ENCODE results near the gene FAM171A2.
"Not testable (repeated sequence)": the region's sequence is repeated elsewhere in the genome, so short reads cannot be mapped to it uniquely, and the experiment has no call there.

Gene FAM171A2

DNA sequence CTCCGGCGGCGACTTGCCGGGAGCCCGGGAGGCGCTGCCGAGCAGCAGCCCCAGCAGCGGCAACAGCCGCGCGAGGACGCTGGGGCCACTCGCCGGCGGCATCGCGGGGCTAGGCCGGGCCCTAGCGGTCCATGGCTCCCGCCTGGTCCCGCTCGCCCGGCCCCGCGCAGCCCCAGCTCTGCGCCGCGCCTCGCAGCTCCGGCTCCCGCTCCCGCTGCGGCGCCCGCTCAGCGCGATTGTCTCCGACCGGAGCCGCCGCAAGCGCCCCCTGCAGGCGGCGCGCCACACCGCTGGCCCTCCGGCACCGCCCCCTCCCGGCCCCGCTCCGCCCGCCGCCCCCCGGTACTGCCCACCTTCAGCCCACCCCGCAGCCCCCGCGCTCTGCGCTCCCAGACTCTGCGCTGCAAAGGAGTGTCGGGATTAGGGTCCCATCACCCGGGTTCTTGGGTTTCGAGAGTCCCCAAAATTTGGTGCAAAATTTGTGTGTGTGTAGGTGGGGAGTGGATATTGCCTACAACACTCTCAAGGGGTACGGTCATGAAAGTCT is at the start of gene FAM171A2:
FAM171A2 (minus strand) TSS at position 241 of the 547 bp plus-strand sequence; CDS start at position 102, 139 bp downstream.
- DNase-seq, result peak; percentile 35

DNA sequence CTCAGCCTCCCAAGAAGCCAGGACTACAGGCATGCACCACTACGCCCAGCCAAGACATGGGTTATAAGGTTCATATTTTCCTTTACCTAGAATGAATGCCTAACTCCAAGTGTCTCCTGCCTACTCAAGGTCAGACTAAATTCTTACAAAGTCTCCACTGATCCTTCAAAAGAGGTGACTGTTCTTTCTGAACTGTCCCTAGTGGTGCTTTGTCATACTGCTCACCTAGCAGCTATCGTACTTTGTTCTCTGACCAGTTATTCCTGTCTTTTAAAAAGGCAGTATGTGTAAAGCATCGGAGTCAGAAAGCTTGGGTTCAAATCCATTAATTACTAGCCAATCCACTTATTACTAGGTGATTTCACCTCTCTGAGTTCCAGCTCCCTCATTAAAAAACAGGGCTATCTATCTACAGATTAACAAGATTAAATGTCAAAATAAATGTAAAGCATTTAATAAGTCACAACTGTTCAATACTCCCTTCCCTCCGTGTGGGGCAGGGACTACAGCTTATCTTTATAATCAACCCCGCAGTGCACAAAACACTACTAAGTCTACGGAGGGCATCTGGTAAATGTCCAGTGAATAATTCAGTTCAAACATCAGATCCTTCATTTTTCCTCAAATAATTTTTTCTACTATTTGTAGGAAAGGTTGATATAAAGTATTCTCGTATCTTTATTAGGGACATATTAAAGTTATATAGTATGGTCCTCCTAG is 45.8 kb upstream of the FAM171A2 start:
- DNase-seq, result no peak

DNA sequence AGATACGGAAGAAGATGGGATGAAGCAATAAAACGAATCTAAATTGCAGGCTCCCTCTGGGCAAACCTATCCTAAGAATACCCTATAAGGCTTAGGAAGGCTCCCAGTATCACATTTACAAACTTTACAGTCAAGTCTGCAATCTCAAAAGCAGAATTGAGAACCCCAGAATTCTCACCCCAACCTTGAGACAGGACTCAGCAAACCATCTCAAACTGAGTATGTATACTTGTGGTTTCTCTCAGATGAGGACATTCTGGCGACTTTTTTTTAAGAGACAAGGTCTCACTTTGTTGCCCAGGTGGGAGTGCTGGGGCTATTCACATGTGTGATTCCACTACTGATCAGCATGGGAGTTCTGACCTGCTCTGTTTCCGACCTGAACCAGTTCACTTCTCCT is 45.1 kb upstream of the FAM171A2 start:
- DNase-seq, result no peak

DNA sequence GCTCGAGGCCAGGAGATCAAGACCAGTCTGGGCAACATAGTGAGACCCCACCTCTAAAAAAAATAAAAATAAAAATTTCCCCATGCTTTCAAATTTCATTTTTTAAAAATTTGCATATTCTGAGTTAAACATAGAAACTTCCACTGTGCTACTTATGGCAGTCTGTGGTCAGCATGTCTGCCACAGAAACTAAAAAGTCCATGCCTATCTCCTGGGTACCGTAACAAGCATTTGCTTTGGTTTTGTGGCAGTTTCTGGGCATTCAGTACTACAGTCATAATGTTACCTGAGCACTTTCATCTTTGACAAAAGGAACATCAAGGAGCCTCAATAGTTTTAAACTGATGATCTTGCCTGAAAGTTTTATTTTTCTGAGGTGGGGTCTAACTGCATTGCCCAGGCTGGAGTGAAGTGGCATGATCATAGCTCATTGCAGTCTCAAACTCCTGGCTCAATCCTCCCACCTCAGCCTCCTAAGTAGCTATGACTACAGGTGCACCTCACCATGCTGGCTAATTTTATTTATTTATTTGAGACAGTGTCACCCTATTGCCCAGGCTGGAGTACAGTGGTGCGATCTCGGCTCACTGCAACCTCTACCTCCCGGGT is 39.0 kb upstream of the FAM171A2 start:
- DNase-seq, result no peak

DNA sequence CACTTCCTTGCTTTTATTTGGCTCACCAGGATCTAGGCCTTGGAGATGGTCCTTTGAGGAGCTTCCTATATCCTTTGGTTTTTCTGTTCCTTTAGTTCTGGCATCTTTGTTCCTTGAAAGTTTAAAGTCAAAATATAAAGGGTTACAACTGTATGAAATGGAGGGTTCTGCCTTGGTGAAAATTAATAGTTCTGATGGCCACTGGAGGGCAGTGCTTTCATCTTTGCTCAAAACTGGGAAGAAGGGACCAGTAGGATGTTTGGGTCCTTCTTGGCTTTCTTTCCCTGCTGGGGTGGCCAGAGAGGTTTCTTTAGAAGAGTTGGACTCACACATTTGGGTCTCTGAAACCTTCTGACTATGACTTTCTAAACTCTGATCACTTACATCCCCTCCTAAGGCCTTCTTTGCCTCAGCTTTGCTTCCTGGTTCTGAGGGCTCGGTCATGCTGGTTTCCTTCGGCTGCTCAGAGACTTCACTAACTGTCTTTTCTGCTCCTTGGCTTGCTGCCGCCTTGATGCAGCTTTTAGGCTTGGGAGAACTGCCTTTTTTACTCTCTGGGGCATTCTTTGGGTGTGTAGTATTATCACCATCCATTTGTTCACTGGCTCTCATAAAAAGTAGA is 36.7 kb upstream of the FAM171A2 start:
- peak; percentile 8 for DNase-seq

DNA sequence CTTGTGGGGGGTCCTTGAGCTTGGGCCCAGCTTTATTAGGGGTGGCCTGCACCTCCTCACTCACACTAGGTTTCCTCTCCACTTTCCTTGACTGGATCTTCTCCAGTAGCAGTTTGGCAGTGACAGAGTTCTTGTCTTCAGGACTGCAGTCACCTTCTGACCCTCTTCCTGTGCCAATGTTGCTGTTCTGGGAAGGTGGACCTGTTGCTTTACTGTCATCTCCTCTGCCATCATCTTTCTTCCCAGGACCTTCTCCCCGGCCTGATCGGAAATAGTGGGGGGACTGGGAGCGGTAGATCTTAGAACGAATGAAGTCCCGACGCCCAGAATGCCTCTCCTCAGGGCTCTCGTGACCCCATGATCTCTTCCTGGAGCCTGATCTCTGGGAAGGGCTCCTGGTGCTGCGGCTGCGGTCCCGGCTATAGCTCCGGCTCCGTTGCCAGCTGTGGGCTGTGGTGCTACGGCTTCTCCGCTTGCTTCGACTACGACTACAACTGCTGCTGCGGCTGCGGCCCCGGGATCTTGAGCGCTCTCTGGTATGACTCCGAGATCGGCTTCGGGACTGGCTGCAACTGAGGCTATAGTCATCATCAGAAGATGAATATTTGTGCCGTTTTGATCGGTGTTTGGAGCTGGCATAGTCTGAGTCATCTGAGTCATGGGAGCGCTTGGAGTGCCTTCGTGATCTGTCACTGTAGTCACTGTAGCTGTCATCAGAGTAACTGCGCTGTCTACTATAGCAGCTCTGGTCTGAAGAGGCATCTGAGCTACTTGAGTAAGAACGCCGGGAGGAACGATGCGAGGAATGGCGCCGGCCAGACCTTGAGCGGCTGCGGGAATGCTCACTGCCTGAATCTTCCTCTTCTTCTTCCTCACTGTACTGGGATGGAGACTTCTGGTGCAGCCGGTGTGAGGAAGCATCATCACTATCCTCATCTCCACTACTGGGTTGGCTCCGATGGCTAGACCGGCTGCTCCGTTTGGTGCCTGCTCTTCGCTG is 35.3 kb upstream of the FAM171A2 start:
- DNase-seq, result no peak

DNA sequence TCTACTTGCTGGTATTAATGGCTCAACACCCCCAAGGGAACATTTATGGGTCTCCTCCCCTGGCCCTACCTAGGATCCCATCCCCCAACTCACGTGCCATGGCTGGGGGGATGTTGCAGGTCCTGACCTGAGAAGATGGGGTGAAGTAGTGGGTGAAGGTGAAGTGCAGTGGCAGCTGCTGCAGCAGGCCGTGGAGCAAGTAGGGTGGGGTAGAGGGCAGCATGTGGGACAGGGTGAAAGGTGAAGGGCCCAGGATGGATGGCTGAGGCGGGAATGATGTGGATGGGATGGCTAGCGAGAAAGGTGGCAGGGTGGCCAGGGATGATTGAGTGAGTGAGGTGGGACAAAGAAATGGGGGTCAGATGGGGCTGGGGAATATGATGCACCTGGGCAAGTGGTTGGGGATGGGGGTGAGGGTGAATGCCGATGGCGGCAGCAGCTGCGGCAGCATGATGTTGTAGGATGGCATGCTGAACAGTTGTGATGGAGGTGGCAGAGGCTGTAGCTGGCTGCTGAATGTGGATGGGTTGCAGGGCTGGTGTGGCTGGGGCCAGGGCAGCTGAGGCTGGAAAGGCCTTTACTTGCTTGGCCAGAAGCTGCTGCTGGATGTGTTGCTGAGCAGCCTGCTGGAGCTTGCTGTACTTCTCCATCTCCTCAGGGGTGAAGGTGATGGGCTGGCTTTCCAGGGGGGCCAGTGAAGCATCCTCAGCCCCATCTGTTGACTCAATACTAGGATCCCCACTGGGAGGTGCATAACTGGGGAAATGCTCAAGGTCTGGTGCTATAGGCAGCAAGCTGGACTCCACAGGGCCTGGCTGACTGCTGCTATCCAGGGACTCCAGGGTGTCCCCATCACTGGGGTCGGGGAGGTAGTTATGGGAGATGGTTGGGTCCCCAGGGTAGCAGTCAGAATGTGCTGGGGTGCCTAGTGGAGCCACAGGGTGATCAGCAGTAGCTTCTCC is 34.1 kb upstream of the FAM171A2 start:
- DNase-seq, result no peak

DNA sequence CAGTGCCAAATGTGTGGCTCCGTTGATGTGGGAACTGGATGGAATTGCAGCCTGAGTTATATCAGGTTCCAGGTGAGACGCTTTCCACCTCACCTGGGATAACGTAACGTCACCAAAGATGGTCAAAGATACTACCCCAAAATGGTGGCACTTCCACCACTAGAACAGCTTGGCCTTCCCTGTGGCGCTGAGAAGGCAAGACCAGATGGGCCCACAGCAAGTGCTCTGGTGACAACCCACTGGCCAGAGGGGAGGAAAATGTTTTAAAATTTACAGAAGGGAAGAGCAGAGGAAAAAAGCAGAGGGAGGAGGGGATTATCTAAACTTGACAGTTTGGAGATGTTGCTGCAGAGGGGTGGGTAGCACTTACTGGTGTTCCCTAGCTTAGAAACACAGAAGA is 33.3 kb upstream of the FAM171A2 start:
- DNase-seq, result no peak

DNA sequence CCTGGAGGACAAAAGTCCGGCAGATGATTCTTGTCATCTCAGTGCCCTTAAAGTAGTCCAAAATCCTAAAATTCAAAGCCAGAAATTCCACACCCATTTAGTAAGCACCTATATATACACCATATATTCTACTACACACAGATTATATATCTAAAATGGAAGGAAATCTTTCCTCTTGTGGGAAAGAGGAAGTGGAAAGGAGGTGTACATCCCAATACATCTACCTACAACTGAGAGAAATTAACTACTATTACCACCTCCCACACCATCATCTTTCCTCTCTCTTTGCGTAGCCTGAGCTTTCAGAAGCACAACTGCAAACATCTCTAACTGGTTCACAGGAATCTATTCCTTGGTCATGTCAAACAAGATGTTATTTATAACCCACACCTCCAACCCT is 31.2 kb upstream of the FAM171A2 start:
- no peak for DNase-seq

DNA sequence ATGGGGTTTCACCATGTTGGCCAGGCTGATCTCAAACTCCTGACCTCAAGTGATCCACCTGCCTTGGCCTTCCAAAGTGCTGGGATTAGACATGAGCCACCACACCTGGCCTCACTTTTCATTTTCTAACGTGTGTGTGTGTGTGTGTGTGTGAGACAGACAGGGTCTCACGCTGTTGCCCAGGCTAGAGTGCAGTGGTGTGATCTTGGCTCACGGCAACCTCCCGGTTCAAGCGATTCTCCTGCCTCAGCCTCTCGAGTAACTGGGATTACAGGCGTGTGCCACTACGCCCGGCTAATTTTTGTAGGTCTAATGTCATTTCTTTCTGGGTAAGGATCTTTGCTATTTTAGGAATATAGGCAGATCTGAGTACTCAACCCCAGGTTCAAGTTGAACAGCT is 30.5 kb upstream of the FAM171A2 start:
- DNase-seq, result not testable (repeated sequence)

DNA sequence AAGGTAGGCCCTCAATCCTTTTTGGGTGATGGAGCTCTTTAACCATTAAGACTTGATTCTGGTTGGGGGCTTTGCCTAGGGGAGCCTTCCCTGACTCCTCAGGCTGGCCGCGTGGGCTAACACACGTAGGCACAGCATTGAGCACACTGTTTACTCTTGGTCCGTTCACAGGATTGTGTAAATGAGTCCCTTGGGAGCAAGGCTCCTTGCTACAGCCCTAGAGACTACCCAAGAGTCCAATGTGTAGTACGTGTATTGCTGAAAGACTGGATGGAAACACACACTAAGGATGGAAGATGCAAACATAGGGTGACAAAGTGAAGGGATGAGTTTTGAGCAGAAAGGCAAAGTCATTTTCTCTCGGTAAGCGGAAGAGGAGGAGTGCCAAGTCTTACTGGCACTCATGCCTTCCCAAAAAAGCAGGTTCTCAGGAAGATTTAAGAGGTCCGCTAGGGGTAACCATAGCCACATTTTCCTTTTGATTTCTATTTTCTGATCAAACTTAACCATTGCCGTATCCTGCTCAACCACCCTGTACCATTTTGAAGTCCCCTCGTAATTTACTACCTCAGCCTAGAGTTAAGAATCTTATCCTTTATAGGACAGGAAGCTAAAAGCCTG is 26.7 kb upstream of the FAM171A2 start:
- DNase-seq, result no peak

DNA sequence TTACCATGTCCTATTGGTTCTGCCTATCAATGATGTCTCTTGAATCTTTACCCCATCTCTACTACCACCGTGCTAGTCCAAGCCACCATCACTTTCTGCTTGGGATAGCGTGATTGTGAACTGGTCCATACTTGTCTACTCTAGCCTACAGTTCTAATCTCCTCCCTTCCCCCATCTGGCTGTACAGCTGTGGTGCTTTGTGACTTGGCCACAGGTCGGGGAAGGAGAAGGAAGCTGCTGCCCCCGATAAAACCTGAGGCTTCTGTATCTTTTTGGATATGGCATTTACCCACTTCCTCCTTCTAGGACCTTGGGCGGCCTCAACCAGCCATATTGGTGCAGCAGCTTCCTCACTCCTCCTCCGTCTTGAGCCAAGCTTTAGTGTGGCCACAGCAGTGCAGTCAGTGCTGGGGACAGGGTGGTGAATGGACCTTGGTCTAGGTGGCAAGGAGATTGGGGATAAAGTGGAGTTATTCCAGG is 26.1 kb upstream of the FAM171A2 start:
- no peak for DNase-seq

DNA sequence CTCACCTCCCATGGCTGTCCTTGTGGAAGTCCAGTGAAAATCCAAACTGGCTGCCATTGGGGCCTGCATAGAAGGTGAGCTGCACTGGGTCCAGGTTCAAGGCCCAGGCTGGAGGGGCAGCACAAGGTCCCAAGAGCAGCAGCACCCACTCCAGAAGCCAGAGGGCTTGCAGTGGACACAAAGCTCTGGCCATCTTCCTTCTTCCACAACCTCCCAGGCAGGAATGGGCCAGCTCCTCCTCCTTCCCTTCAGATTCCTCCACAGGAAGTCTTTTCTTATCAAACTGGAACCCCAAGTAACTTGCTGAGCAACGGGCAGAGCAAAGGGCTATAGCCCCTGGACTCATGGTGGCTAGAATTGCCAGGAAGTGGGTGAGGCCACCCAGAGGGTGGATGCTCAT is 25.6 kb upstream of the FAM171A2 start, which contains the start of gene ITGA2B:
ITGA2B (minus strand) TSS at position 369 of the 400 bp plus-strand sequence; CDS start at position 193, 176 bp downstream.
- no peak for DNase-seq

DNA sequence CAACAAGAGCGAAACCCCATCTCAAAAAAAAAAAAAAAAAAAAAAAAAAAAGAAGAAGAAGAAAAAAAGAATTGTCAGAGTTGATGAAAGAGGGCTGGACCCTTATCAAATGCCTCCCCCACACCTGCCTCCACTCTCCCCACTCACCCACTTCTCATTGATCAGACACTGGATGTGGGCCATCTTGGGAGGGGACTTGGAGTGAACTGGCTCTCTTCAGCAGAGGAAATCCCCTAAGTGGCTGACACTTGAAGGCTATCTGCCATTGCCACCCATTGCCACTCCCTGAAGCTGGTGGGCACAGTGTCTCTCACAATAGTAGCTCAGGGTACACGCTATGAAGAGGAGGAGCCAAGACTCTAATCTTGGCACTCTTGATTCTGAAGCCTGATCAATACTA is 24.2 kb upstream of the FAM171A2 start:
- DNase-seq, result no peak

DNA sequence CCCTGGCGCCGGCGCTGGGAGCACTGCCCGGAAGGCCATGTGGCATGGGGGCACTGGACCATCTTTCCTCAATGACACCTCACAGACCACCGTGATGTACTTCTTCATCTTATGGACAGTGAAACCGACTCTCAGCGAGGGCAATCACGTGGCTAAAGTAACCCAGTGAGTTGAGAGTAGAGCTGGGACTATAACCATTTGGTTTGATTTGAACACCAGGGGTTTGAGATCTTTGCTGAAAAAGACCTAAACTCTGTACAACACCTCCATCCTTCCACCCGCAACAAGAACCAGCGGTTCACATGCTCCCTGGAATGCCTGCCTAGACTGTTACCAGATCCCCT is 22.5 kb upstream of the FAM171A2 start:
- no peak for DNase-seq

DNA sequence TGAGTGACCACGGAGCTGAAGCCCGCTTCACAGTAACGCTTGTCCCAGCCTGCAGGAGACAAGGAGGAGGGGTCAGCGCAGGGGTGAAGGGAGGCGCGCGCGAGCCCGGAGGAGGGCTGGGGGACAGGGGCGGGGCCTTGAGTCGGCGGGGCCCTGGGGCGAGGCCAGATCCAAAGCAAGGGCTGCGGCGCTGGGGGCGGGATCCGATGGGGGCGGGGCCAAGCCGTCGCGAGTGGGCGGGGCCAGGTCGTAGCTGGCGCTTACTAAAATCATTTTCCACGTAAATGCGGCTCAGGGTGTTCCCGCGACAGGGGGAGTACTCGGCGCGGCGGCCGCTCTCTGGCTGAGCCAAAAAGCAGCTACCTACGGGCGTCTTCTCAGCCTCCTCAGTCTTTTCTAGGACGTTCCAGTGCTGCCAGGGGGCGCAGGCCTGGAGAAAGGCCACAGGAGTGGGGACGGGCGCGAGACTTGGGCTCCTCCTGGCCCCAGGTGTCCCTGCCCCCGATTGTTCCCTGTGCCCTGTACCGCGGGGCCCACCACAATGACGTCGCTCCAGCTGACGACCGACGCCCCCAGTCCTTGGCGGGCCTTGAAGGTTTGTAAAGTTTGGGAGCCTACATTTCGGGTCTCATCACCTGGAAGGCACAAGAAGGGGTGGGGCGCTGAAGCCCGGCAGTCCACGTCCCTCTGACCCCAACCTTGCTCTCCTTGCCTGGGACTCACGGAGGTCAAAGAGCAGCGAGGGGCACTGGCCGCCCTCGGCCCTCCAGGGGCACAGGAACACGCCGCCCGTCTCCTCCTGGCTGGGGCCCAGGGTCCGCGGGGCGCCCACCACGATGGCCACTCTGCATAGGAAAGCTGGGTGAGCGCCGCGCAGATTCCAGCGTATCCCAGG is 21.9 kb upstream of the FAM171A2 start:
- peak; percentile 80 for DNase-seq

DNA sequence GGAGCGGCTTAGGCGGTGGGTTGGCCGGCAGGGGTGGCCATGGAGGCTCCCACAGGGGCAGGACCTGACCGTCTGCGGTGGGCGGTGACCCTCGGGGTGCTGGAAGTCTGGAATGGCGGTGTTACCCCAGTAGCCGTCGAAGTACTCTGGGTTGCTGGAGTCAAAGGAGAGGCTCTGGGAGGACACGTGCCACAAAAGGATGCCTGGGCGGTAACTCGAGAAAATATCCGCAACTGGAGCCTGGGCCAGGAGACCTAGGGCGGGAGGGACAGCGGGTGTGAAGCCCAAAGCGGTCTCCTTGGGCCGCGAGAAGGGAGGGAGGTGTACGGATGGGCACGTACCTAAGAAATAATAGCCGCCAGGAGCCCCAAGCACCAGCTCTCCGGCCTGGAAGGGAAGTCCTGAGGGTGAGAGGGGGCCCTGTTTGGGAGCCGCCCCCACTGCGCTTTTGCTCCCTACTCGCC is 21.2 kb upstream of the FAM171A2 start:
- DNase-seq, result no peak

DNA sequence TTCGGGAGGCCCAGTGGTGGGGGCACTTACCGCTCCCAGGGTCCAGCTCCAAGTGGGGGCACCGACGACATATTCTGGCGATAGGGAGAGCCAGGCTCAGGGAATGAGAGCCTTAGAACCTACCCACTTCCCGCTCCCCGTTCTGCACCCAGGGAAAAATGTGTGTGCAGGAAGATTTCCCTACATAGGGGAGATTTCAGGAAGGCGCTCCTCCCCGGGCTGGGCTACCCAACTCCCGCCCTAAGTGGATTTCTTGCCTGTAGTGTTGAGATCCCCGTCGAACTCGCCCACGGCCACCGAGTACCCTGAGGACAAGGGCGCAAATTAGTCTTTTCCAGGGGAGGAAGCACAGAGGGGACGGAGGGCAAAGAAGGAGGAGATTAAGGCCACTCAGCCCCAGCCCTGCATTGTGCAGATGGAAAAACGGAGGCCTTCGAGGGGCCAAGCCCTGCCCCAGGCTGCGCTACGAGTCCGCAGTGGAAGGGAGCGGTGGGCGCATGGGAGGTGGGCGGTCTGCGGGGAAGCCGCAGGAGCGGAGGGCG is 20.7 kb upstream of the FAM171A2 start:
- DNase-seq, result no peak

DNA sequence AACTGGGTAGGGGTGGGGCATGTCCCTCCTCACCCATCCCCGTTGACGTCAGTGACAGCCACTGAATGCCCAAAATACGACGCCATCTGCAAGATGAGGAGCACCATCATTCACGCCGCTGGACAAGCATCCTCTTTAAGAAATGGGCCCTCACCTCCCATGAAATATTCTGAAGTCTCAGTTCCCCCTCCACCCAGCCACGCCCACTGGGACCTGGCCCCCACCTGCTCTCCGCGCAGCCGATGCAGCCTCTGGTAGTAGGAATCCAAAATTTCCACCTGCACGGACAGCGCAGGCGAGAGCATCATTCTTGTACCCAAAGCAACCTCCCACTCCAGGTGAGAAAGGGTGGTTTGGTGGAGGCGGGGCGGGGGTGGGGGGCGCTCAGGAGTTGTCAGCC is 20.2 kb upstream of the FAM171A2 start:
- DNase-seq, result no peak
